Measurements from ENCODE around the gene TMA7B. TPM values are rescaled to one million over a fixed set of nuclear protein-coding genes. Genes with fewer than 3 reads are reported as not detected.

TMA7B gene
- total and polyA plus RNA-seq, 8 donors = 0.17 to 0.42 (median 0.24) TPM

GRCh38 chr22:39925909-39926679, 34.1 kb upstream of the TMA7B start:
- Histone ChIP-seq H3K27me3 (peaks cover 22 to 96% of the 10 kb centered on the region in 2 donors), H3K4me1 (peaks cover 0 to 43% of the 10 kb centered on the region in 2 donors), H3K9me3 (no peaks in the 10 kb centered on the region), H3K36me3 (no peaks in the 10 kb centered on the region), H3K4me3 (no peak overlapping the region), H3K27ac (no peak overlapping the region)
- TF ChIP-seq CTCF (IDR thresholded peaks at IDR 0.05) = no peak
- intact Hi-C loops (cut with DNase I) = no loop called here
- no peak for DNase-seq
- ATAC-seq = no peak

GRCh38 chr22:39926753-39927152, 33.4 kb upstream of the TMA7B start:
- no peak for TF ChIP-seq CTCF (IDR thresholded peaks at IDR 0.05)
- Histone ChIP-seq H3K36me3 (no peaks in the 10 kb centered on the region), H3K4me3 (no peak overlapping the region), H3K4me1 (peaks cover 0 to 50% of the 10 kb centered on the region in 2 donors), H3K27ac (no peak overlapping the region), H3K27me3 (peaks cover 22 to 96% of the 10 kb centered on the region in 2 donors), H3K9me3 (no peaks in the 10 kb centered on the region)
- no peak for DNase-seq
- no peak for ATAC-seq
- intact Hi-C loops (cut with DNase I) = no loop called here

GRCh38 chr22:39927544-39927943, 32.7 kb upstream of the TMA7B start:
- no peak for DNase-seq
- peaks cover 0 to 52% of the 10 kb centered on the region in 2 donors for H3K4me1 ChIP-seq
- no peaks in the 10 kb centered on the region for H3K36me3 ChIP-seq
- H3K27ac ChIP-seq = no peak overlapping the region
- no peak overlapping the region for H3K4me3 ChIP-seq
- no peak for TF ChIP-seq CTCF (IDR thresholded peaks at IDR 0.05)
- no peaks in the 10 kb centered on the region for H3K9me3 ChIP-seq
- H3K27me3 ChIP-seq = peaks cover 22 to 94% of the 10 kb centered on the region in 2 donors
- no peak for ATAC-seq
- intact Hi-C loops (cut with DNase I) = no loop called here

GRCh38 chr22:39928536-39929520, 31.4 kb upstream of the TMA7B start:
- intact Hi-C loops (cut with DNase I) = no loop called here
- H3K9me3 ChIP-seq = no peaks in the 10 kb centered on the region
- no peak for ATAC-seq
- TF ChIP-seq CTCF (IDR thresholded peaks at IDR 0.05) = no peak
- H3K27me3 ChIP-seq = peaks cover 21 to 90% of the 10 kb centered on the region in 2 donors
- peak overlapping the region in 1 of 2 donors; percentile 16 for H3K27ac ChIP-seq
- no peaks in the 10 kb centered on the region for H3K36me3 ChIP-seq
- H3K4me3 ChIP-seq = no peak overlapping the region
- peak in 1 of 4 donors; percentile 24 for DNase-seq
- peaks cover 0 to 52% of the 10 kb centered on the region in 2 donors for H3K4me1 ChIP-seq

GRCh38 chr22:39931251-39931650, 28.9 kb upstream of the TMA7B start:
- Histone ChIP-seq H3K4me3 (no peak overlapping the region), H3K9me3 (no peaks in the 10 kb centered on the region), H3K4me1 (peaks cover 0 to 52% of the 10 kb centered on the region in 2 donors), H3K36me3 (no peaks in the 10 kb centered on the region), H3K27me3 (peaks cover 11 to 88% of the 10 kb centered on the region in 2 donors), H3K27ac (no peak overlapping the region)
- intact Hi-C loops (cut with DNase I) = no loop called here
- no peak for ATAC-seq
- no peak for TF ChIP-seq CTCF (IDR thresholded peaks at IDR 0.05)
- DNase-seq = no peak

Data from left lung (tissue), 10 donors.